Large intestine (tissue), 12 donors: ENCODE results near the gene CLDN8. TPM values are rescaled to one million over a fixed set of nuclear protein-coding genes. Genes with fewer than 3 reads are reported as not detected.

Experiments used
- DNase-seq, 2 donors: peaks; one replicate each; pipeline versions ENCODE4 v3.0.0 to v3.0.0-alpha.2; 2013
- H3K27ac ChIP-seq: one replicate; pipeline ENCODE4 v1.5.1; 2013; ENCODE audit warnings: low read length
- H3K27me3 ChIP-seq: 2 replicates; pipeline ENCODE4 v1.6.1; 2013; ENCODE audit warnings: low read length; ENCODE audit not compliant: control insufficient read depth, insufficient read depth
- H3K36me3 ChIP-seq: 2 replicates; pipeline ENCODE4 v1.6.1; 2013; ENCODE audit warnings: low read length; ENCODE audit not compliant: control insufficient read depth, insufficient read depth
- H3K4me1 ChIP-seq: one replicate; pipeline ENCODE4 v1.6.1; 2013; ENCODE audit warnings: low read length; ENCODE audit not compliant: control insufficient read depth, insufficient read depth
- H3K4me3 ChIP-seq: one replicate; pipeline ENCODE4 v1.5.1; 2013; ENCODE audit warnings: low read length
- H3K9me3 ChIP-seq: one replicate; pipeline ENCODE4 v1.6.1; 2013; ENCODE audit warnings: mild to moderate bottlenecking, low read depth, low read length, moderate library complexity; ENCODE audit not compliant: control insufficient read depth
- WGBS: methylation state at CpG from one replicate; pipeline ENCODE4 v1.1.5; 2013; ENCODE audit warnings: low lambda C conversion rate; ENCODE audit not compliant: insufficient coverage; 5-methylcytosine and 5-hydroxymethylcytosine counted together
- long read RNA-seq, 11 donors: transcript quantifications; one replicate each; lab custom pipeline, GENCODE V29; 2026
- polyA plus RNA-seq: library from polyadenylated mRNA; unstranded; fragments of 120-200 nt; gene quantifications from one replicate; pipeline ENCODE4 v1.2.1, GENCODE V29; 2013

CLDN8 gene
- not detected for polyA plus RNA-seq
- long read RNA-seq, donor 1, result 0 reads
- long read RNA-seq, donor 2, partial matches to known transcripts, result 0 of 1 reads
- long read RNA-seq, donor 2, other reads (novel, unspliced or antisense), result 0 of 1 reads
- long read RNA-seq, donor 3, result 0 reads
- long read RNA-seq, donor 4, result 0 reads
- long read RNA-seq, donor 5, partial matches to known transcripts, result 0 of 1 reads
- long read RNA-seq, donor 5, other reads (novel, unspliced or antisense), result 0 of 1 reads
- long read RNA-seq, donor 6, result 0 reads
- long read RNA-seq, donor 7, result 0 reads
- long read RNA-seq, donor 8, result 0 reads
- long read RNA-seq, donor 9, result 0 reads
- long read RNA-seq, donor 10, result 0 reads
- long read RNA-seq, donor 11, result 0 reads

DNA sequence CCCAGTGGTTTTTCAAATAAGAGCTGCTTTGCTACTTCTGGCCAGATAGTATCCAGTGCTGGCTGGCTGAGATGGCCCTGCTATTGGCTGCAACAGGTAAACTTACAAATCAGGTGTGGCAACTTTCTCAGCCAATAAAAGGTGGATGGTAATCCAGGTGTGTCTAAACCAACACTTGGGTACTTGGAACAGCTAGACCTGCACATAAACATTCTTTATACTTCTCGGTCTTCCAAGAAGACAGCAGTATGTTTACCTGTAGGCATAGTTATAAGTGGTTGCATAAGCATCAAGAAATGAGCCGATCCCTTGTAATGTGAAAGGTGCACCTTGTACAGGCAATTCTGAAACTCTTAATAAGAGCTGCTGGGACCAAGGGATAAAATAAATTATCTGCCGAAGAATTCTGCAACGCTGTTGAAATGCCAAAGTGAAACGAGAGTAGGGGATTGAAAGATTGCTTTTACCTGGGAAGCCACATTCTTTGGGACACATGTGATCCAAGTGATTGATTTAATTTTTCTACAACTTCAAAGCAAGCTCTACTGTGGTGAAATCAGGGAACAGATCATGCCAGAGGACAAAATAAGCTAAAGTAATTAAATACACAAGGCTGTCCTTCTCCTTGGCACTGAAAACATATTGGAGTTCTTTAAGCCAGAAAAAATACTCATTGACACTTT lies at the start of gene CLDN8:
TSS of gene CLDN8 (minus strand) at position 57 of the 683 bp plus-strand sequence. CDS start 172 bp downstream, outside the sequence.
- H3K36me3 ChIP-seq, result no peaks in the 10 kb centered on the region
- H3K27me3 ChIP-seq, result no peaks in the 10 kb centered on the region
- DNase-seq, result no peak
- no peaks in the 10 kb centered on the region for H3K9me3 ChIP-seq
- H3K4me3 ChIP-seq, result no peak within 1 kb of the TSS
- H3K4me1 ChIP-seq, result no peaks in the 10 kb centered on the region
- 70% methylated on average over 2 of the region's 5 CpGs for WGBS
- no peak within 1 kb of the TSS for H3K27ac ChIP-seq

DNA sequence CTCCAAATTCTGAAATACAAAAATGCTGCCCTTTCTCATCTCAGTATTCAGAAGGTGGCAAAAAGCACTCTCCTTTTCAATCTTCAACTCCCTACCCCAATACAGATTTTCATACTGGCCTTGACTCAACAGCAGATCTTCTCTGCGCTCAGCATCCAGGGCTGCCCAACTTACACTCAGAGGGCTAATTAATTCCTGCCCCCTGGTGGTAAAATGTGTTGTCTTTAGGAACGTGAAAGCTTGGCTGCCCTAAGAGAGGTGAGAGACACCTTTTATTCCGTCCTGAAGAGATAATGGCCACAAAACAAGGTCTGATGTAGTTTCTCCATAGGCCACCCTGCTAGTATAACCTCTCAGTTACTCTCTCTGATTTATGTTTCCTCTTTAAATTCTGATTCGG lies 41.9 kb upstream of the CLDN8 start:
- H3K4me1 ChIP-seq, result no peaks in the 10 kb centered on the region
- no peaks in the 10 kb centered on the region for H3K27me3 ChIP-seq
- no peak overlapping the region for H3K27ac ChIP-seq
- no peaks in the 10 kb centered on the region for H3K36me3 ChIP-seq
- 80% methylated on average over 2 of the region's 4 CpGs for WGBS
- no peak for DNase-seq
- H3K9me3 ChIP-seq, result no peaks in the 10 kb centered on the region
- no peak overlapping the region for H3K4me3 ChIP-seq

DNA sequence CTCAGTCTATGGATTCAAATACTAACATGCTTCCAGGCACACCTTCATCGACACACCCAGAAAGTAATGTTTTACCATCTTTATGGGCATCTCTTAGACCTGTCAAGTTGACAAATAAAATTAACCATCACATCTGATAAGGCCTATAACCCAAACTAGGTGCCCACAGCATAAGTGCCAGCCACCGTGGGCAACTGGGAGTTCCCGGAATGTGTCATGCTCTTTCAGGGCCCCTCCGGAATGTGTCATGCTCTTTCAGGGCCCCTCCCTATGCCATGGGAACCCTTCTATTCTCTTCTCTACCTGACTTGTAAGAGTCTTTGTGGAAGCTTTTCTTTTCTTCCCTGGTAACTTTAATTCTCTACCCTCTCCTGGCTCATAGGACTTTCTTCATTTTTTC lies 40.2 kb upstream of the CLDN8 start:
- H3K27me3 ChIP-seq, result no peaks in the 10 kb centered on the region
- no peaks in the 10 kb centered on the region for H3K4me1 ChIP-seq
- H3K4me3 ChIP-seq, result no peak overlapping the region
- H3K36me3 ChIP-seq, result no peaks in the 10 kb centered on the region
- no peak for DNase-seq
- WGBS, result no CpG with 5 or more reads among the region's 4 CpGs
- H3K27ac ChIP-seq, result no peak overlapping the region
- H3K9me3 ChIP-seq, result no peaks in the 10 kb centered on the region

DNA sequence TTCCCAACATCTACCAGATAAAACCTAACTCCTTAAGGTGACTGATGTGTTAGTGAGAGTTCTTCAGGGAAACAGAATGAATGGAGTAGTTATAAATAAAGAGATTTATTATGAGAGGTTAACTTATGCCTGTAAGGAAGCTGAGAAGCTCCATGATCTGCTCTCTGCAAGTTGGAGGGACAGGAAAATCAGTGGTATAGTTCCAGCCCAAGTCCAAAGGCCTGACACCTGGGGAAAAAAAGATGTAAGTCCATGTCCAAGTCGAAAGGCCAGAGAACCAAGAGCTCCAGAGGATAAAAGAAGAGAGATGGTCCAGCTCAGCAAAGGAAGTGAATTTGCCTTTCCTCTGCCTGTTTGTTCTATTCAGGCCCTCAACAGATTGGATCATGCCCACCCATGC lies 39.8 kb upstream of the CLDN8 start:
- no peaks in the 10 kb centered on the region for H3K4me1 ChIP-seq
- no peak overlapping the region for H3K4me3 ChIP-seq
- no peak for DNase-seq
- no peak overlapping the region for H3K27ac ChIP-seq
- H3K27me3 ChIP-seq, result no peaks in the 10 kb centered on the region
- no peaks in the 10 kb centered on the region for H3K36me3 ChIP-seq
- no CpG with 5 or more reads among the region's 1 CpG for WGBS
- no peaks in the 10 kb centered on the region for H3K9me3 ChIP-seq

DNA sequence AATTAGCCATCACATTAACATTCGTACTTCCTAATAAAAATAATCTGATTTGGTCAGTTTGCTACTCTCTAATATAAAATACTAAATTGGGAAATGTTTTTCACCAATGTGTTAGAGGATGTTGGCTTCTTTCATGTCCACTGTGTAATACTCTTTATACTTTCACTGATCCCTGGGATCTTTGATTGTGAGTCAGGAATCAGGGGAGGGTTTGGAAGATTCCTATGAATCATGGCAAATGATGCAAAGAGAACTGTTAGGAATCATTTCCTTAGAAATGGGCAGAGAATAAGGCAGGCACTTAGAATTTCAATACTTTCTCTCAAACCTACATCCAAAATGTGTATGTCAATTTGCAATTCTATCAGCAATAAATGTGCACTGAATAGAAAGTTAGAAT lies 35.9 kb upstream of the CLDN8 start:
- Histone ChIP-seq H3K36me3 (no peaks in the 10 kb centered on the region), H3K9me3 (no peaks in the 10 kb centered on the region), H3K27ac (no peak overlapping the region), H3K4me1 (no peaks in the 10 kb centered on the region), H3K27me3 (no peaks in the 10 kb centered on the region), H3K4me3 (no peak overlapping the region)
- WGBS, result no CpG with 5 or more reads among the region's 1 CpG
- DNase-seq, result no peak

DNA sequence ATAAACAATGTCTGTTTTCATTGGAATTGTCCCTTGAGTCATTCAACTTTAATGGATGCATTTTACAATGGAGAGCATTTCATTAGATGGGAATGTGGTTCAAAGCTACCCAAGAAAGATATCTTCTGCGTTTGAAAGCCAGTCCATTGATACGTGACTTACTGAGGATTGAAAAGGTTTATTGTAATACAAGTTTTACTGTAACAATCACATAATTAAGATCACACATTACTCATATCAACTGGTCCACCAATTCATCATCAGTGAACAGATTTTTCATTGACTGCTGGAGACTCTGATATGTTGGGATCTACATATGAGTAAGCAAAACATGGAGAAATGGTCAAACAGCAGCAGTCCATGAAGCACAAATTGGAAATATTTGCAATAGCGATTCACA lies 34.0 kb upstream of the CLDN8 start:
- Histone ChIP-seq H3K4me1 (no peaks in the 10 kb centered on the region), H3K27ac (no peak overlapping the region), H3K27me3 (no peaks in the 10 kb centered on the region), H3K36me3 (no peaks in the 10 kb centered on the region), H3K9me3 (no peaks in the 10 kb centered on the region), H3K4me3 (no peak overlapping the region)
- no peak for DNase-seq
- 92% methylated on average over 1 of the region's 3 CpGs for WGBS

DNA sequence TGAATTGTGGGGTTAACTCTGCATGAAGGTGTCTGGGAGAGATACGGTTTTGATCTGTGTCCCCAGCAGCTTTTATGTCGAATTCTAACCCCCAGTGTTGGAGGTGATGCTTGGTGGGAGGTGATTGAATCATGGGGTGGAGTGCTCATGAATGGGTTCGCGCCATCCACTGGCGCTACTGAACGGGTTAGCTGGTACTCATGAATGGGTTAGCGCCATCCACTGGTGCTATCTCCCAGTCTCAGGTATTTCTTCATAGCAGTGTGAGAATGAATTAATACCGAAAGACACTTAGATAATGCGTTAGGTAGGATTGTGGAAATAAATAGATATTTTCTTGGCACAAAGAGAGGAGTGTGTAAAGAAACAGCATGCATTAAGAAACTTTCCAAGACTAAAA lies 32.9 kb upstream of the CLDN8 start:
- no peaks in the 10 kb centered on the region for H3K36me3 ChIP-seq
- 93% methylated on average over 3 of the region's 9 CpGs for WGBS
- H3K27ac ChIP-seq, result no peak overlapping the region
- H3K9me3 ChIP-seq, result no peaks in the 10 kb centered on the region
- H3K4me1 ChIP-seq, result no peaks in the 10 kb centered on the region
- no peaks in the 10 kb centered on the region for H3K27me3 ChIP-seq
- DNase-seq, result no peak
- no peak overlapping the region for H3K4me3 ChIP-seq

DNA sequence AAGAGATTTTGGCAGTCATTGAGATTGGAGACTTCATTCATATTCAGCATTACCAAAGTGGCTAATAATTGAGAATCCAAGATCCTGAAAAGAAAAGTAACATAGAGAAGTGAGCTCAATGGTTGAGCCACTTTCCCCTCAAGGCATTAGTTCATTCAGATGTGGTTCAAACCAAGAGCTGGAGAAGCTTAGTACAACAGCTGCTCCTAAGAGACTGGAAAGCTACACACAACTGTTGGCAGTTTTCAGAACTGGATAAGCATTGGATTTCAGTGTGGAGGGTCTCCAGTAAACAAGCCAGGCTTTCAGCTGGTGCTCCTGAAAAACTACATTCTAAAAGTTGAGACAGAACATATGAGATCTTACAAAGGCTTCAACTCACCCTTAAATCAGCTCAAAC lies 29.2 kb upstream of the CLDN8 start:
- H3K27ac ChIP-seq, result no peak overlapping the region
- no peaks in the 10 kb centered on the region for H3K4me1 ChIP-seq
- H3K9me3 ChIP-seq, result no peaks in the 10 kb centered on the region
- no peak for DNase-seq
- H3K36me3 ChIP-seq, result no peaks in the 10 kb centered on the region
- H3K4me3 ChIP-seq, result no peak overlapping the region
- H3K27me3 ChIP-seq, result no peaks in the 10 kb centered on the region

DNA sequence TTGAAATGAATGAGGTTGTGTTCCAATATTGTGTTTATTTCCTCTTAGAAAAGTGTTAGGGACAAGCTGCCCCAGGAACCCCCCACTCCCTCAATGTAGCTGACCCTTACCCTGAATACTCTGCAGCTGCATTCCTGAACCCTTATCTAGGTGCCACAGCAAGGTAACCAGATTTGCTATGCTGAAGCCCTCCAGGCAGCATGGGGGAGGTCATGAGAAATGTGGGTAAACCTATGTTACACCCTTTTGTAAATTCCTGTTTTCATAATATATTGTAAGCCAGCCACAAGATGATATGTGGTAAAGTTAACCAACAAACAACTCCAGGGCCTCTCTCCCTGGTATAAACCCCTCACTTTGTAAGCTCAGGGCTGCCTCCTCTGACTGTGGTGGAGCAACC lies 27.8 kb upstream of the CLDN8 start:
- H3K27me3 ChIP-seq, result no peaks in the 10 kb centered on the region
- no peaks in the 10 kb centered on the region for H3K9me3 ChIP-seq
- no peaks in the 10 kb centered on the region for H3K4me1 ChIP-seq
- H3K4me3 ChIP-seq, result no peak overlapping the region
- no peak for DNase-seq
- H3K27ac ChIP-seq, result no peak overlapping the region
- no peaks in the 10 kb centered on the region for H3K36me3 ChIP-seq

DNA sequence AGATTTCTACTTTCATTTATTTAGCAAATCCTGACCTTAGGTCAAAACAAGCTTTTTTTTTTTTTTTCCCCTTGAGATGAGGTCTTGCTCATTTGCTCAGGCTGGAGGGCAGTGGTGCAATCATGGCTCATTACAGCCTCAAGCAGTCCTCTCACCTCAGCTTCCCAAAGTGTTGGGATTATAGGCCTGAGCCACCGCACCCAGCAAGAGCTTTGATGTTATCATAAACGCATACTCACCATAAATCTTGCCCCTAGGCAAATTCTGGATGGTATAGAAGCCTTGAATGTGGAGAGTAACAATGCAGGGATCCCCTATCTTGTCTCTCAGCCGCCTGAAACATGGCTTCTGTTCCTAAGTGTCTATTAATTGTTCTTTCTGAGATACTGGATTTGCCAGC lies 24.8 kb upstream of the CLDN8 start:
- H3K27me3 ChIP-seq, result no peaks in the 10 kb centered on the region
- WGBS, result 100% methylated on average over 1 of the region's 3 CpGs

DNA sequence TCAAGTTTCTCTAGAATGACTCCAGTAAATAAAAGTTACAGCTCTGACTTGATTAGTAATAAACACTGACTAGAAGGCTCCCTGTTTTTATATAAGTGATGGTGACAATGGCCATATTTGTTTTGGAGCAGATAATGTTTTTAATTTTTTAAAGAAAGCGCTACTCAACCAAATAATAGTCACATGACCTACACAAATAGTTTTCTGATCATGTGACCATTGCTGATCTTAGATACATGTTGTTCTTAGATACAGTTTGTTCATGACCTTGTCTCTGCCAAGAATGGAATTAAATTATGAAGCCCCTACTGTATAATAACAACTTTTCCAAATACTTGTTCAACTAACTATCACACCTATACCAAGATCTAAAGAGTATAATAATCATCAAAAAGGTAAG lies 22.3 kb upstream of the CLDN8 start:
- H3K9me3 ChIP-seq, result no peaks in the 10 kb centered on the region
- no peaks in the 10 kb centered on the region for H3K27me3 ChIP-seq
- H3K4me3 ChIP-seq, result no peak overlapping the region
- no peak overlapping the region for H3K27ac ChIP-seq
- no peaks in the 10 kb centered on the region for H3K36me3 ChIP-seq
- WGBS, result 100% methylated on average over 1 of the region's 1 CpG
- peaks cover 2% of the 10 kb centered on the region for H3K4me1 ChIP-seq
- DNase-seq, result no peak

More for the DNA sequence above, 24.8 kb upstream of the CLDN8 start:
- no peaks in the 10 kb centered on the region for H3K4me1 ChIP-seq
- no peak overlapping the region for H3K4me3 ChIP-seq
- no peak for DNase-seq
- no peaks in the 10 kb centered on the region for H3K36me3 ChIP-seq
- H3K9me3 ChIP-seq, result no peaks in the 10 kb centered on the region
- H3K27ac ChIP-seq, result no peak overlapping the region
